ENCODE measurements around the gene NOC2L.
A peak's percentile ranks its signal among the peaks of the same experiment; 100 is the strongest.

Gene NOC2L

GRCh38 chr1:958823-959730 is at the start of gene NOC2L:
Gene NOC2L (minus strand): TSS chr1:959256. CDS start chr1:959240, 16 bp downstream.
- FAIRE-seq (peak; percentile 93), DNase-seq (ENCODE audit: extremely low spot score, insufficient read length, low read depth) (peak; percentile 90)

- FAIRE-seq, result no peak
These were observed 47.5 kb upstream of the NOC2L start for GRCh38 chr1:1006305-1007159.

GRCh38 chr1:1005774-1006304 is 46.8 kb upstream of the NOC2L start:
- no peak for DNase-seq (ENCODE audit: extremely low spot score, insufficient read length, low read depth)
- no peak for FAIRE-seq

More at GRCh38 chr1:1006305-1007159, 47.5 kb upstream of the NOC2L start:
- DNase-seq (ENCODE audit: extremely low spot score, insufficient read length, low read depth), result no peak

GRCh38 chr1:1004780-1005697 is 46.0 kb upstream of the NOC2L start:
- FAIRE-seq (peak; percentile 9), DNase-seq (ENCODE audit: extremely low spot score, insufficient read length, low read depth) (no peak)

GRCh38 chr1:1004420-1004779 is 45.3 kb upstream of the NOC2L start:
- DNase-seq (ENCODE audit: extremely low spot score, insufficient read length, low read depth) (no peak), FAIRE-seq (no peak)

- FAIRE-seq (no peak), DNase-seq (ENCODE audit: extremely low spot score, insufficient read length, low read depth) (no peak)
These were observed 44.8 kb upstream of the NOC2L start for GRCh38 chr1:1003618-1004419.

GRCh38 chr1:1001057-1001783 is 42.2 kb upstream of the NOC2L start:
- DNase-seq (ENCODE audit: extremely low spot score, insufficient read length, low read depth) (no peak), FAIRE-seq (no peak)

GRCh38 chr1:1000357-1001056 is 41.5 kb upstream of the NOC2L start:
- DNase-seq (ENCODE audit: extremely low spot score, insufficient read length, low read depth) (no peak), FAIRE-seq (peak; percentile 42)

- DNase-seq (ENCODE audit: extremely low spot score, insufficient read length, low read depth) (no peak), FAIRE-seq (peak; percentile 69)
These were observed 40.8 kb upstream of the NOC2L start, which contains the start of gene HES4 for GRCh38 chr1:999725-1000356. Gene HES4 (minus strand): TSS chr1:1000097. CDS start chr1:999973, 124 bp downstream.

- FAIRE-seq, result no peak
- DNase-seq (ENCODE audit: extremely low spot score, insufficient read length, low read depth), result no peak
These were observed 40.1 kb upstream of the NOC2L start for GRCh38 chr1:998995-999724.

- FAIRE-seq (no peak), DNase-seq (ENCODE audit: extremely low spot score, insufficient read length, low read depth) (no peak)
These were observed 39.6 kb upstream of the NOC2L start for GRCh38 chr1:998745-998994.

- no peak for DNase-seq (ENCODE audit: extremely low spot score, insufficient read length, low read depth)
- no peak for FAIRE-seq
These were observed 39.1 kb upstream of the NOC2L start for GRCh38 chr1:997993-998744.

GRCh38 chr1:997713-997992 is 38.6 kb upstream of the NOC2L start:
- FAIRE-seq (no peak), DNase-seq (ENCODE audit: extremely low spot score, insufficient read length, low read depth) (no peak)

GRCh38 chr1:996851-997712 is 38.0 kb upstream of the NOC2L start:
- DNase-seq (ENCODE audit: extremely low spot score, insufficient read length, low read depth), result no peak
- FAIRE-seq, result no peak
